Measurements from ENCODE around the gene TSHZ2. TPM values are rescaled to one million over a fixed set of nuclear protein-coding genes. Genes with fewer than 3 reads are reported as not detected.

Gene TSHZ2
- total RNA-seq, 1 donor = 3.6 TPM

- Histone ChIP-seq H3K27ac (ENCODE audit: low read depth, low read length) (no peak overlapping the region), H3K4me2 (ENCODE audit: insufficient read depth, low read length) (no peak overlapping the region), H3K9me3 (ENCODE audit: low read depth, low read length) (no peaks in the 10 kb centered on the region), H2AFZ (ENCODE audit: low read length) (no peak overlapping the region), H3K4me3 (ENCODE audit: insufficient read depth, low read length) (no peak overlapping the region), H3K79me2 (ENCODE audit: insufficient read depth, low read length) (no peaks in the 10 kb centered on the region), H3K27me3 (ENCODE audit: insufficient read depth, low read length) (no peaks in the 10 kb centered on the region), H4K20me1 (ENCODE audit: insufficient read depth, low read length) (no peaks in the 10 kb centered on the region), H3K36me3 (ENCODE audit: insufficient read depth, low read length) (no peaks in the 10 kb centered on the region), H3K4me1 (ENCODE audit: insufficient read depth, low read length) (no peaks in the 10 kb centered on the region)
- no peak for DNase-seq (ENCODE audit: insufficient read length, low spot score, missing footprints)
- TF ChIP-seq, protein P1, sequence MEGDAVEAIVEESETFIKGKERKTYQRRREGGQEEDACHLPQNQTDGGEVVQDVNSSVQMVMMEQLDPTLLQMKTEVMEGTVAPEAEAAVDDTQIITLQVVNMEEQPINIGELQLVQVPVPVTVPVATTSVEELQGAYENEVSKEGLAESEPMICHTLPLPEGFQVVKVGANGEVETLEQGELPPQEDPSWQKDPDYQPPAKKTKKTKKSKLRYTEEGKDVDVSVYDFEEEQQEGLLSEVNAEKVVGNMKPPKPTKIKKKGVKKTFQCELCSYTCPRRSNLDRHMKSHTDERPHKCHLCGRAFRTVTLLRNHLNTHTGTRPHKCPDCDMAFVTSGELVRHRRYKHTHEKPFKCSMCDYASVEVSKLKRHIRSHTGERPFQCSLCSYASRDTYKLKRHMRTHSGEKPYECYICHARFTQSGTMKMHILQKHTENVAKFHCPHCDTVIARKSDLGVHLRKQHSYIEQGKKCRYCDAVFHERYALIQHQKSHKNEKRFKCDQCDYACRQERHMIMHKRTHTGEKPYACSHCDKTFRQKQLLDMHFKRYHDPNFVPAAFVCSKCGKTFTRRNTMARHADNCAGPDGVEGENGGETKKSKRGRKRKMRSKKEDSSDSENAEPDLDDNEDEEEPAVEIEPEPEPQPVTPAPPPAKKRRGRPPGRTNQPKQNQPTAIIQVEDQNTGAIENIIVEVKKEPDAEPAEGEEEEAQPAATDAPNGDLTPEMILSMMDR (IDR thresholded peaks at IDR 0.05; ENCODE audit: extremely low read depth, low read depth, low read length) = no peak
These were observed 407.6 kb downstream of the TSHZ2 start for GRCh38 chr20:53379833-53380120.

GRCh38 chr20:53381568-53382262 lies 409.6 kb downstream of the TSHZ2 start:
- Histone ChIP-seq H3K4me1 (ENCODE audit: insufficient read depth, low read length) (no peaks in the 10 kb centered on the region), H3K4me2 (ENCODE audit: insufficient read depth, low read length) (no peak overlapping the region), H3K27me3 (ENCODE audit: insufficient read depth, low read length) (no peaks in the 10 kb centered on the region), H3K4me3 (ENCODE audit: insufficient read depth, low read length) (no peak overlapping the region), H3K9me3 (ENCODE audit: low read depth, low read length) (no peaks in the 10 kb centered on the region), H3K27ac (ENCODE audit: low read depth, low read length) (no peak overlapping the region), H3K36me3 (ENCODE audit: insufficient read depth, low read length) (no peaks in the 10 kb centered on the region), H2AFZ (ENCODE audit: low read length) (no peak overlapping the region), H4K20me1 (ENCODE audit: insufficient read depth, low read length) (no peaks in the 10 kb centered on the region), H3K79me2 (ENCODE audit: insufficient read depth, low read length) (no peaks in the 10 kb centered on the region)
- TF ChIP-seq, protein P1 (IDR thresholded peaks at IDR 0.05; ENCODE audit: extremely low read depth, low read depth, low read length) = no peak
- no peak for DNase-seq (ENCODE audit: insufficient read length, low spot score, missing footprints)

- Histone ChIP-seq H3K4me3 (ENCODE audit: insufficient read depth, low read length) (no peak overlapping the region), H3K36me3 (ENCODE audit: insufficient read depth, low read length) (no peaks in the 10 kb centered on the region), H3K4me1 (ENCODE audit: insufficient read depth, low read length) (no peaks in the 10 kb centered on the region), H3K27me3 (ENCODE audit: insufficient read depth, low read length) (no peaks in the 10 kb centered on the region), H3K4me2 (ENCODE audit: insufficient read depth, low read length) (no peak overlapping the region), H3K27ac (ENCODE audit: low read depth, low read length) (no peak overlapping the region), H3K79me2 (ENCODE audit: insufficient read depth, low read length) (no peaks in the 10 kb centered on the region), H2AFZ (ENCODE audit: low read length) (no peak overlapping the region), H3K9me3 (ENCODE audit: low read depth, low read length) (no peaks in the 10 kb centered on the region), H4K20me1 (ENCODE audit: insufficient read depth, low read length) (no peaks in the 10 kb centered on the region)
- DNase-seq (ENCODE audit: insufficient read length, low spot score, missing footprints) = no peak
- TF ChIP-seq, protein P1 (IDR thresholded peaks at IDR 0.05; ENCODE audit: extremely low read depth, low read depth, low read length) = no peak
These were observed 410.2 kb downstream of the TSHZ2 start for GRCh38 chr20:53382263-53382844.

- Histone ChIP-seq H3K79me2 (ENCODE audit: insufficient read depth, low read length) (no peaks in the 10 kb centered on the region), H3K4me3 (ENCODE audit: insufficient read depth, low read length) (no peak overlapping the region), H3K9me3 (ENCODE audit: low read depth, low read length) (no peaks in the 10 kb centered on the region), H3K27me3 (ENCODE audit: insufficient read depth, low read length) (no peaks in the 10 kb centered on the region), H3K27ac (ENCODE audit: low read depth, low read length) (no peak overlapping the region), H3K36me3 (ENCODE audit: insufficient read depth, low read length) (no peaks in the 10 kb centered on the region), H2AFZ (ENCODE audit: low read length) (no peak overlapping the region), H4K20me1 (ENCODE audit: insufficient read depth, low read length) (no peaks in the 10 kb centered on the region), H3K4me1 (ENCODE audit: insufficient read depth, low read length) (no peaks in the 10 kb centered on the region), H3K4me2 (ENCODE audit: insufficient read depth, low read length) (no peak overlapping the region)
- TF ChIP-seq, protein P1 (IDR thresholded peaks at IDR 0.05; ENCODE audit: extremely low read depth, low read depth, low read length) = no peak
- no peak for DNase-seq (ENCODE audit: insufficient read length, low spot score, missing footprints)
These were observed 411.8 kb downstream of the TSHZ2 start for GRCh38 chr20:53383916-53384315.
